ENCODE results near the gene GPM6B. TPM values are rescaled to one million over a fixed set of nuclear protein-coding genes. Genes with fewer than 3 reads are reported as not detected.

GPM6B gene
- total and polyA plus RNA-seq, 2 of the 4 experiments (the other 2 are of a cell fraction): 4.2 to 5.9 TPM

- ATAC-seq (ENCODE audit: low read depth): no peak
Observed at GRCh38 chrX:13845721-13846378, 29.0 kb upstream of the GPM6B start.

More at GRCh38 chrX:13845721-13846378, 29.0 kb upstream of the GPM6B start:
- Histone ChIP-seq H2BK20ac (ENCODE audit: low read depth, low read length) (no peak overlapping the region), H2AK5ac (ENCODE audit: low read depth, low read length) (no peak overlapping the region), H3K27ac (ENCODE audit: insufficient read depth, low read length) (no peak overlapping the region), H2BK15ac (ENCODE audit: low read depth, low read length) (no peak overlapping the region), H3K4ac (ENCODE audit: low read depth, low read length) (no peak overlapping the region), H3K9ac (ENCODE audit: low read depth, low read length) (no peak overlapping the region), H4K91ac (ENCODE audit: insufficient read depth, low read depth, low read length) (no peak overlapping the region), H3K18ac (ENCODE audit: low read depth, low read length) (no peak overlapping the region), H3K14ac (replicated peaks; ENCODE audit: low read depth, low read length) (no peak overlapping the region), H3K36me3 (ENCODE audit: control insufficient read depth, insufficient read depth, low read length) (no peaks in the 10 kb centered on the region), H3K79me1 (ENCODE audit: low read depth in 1 of 2, low read length in 2 of 2) (no peaks in the 10 kb centered on the region), H2AFZ (replicated peaks; ENCODE audit: low read length, poor library complexity) (no peak overlapping the region), H3K27me3 (ENCODE audit: control insufficient read depth, insufficient read depth, low read length) (peaks cover 3% of the 10 kb centered on the region), H2BK5ac (ENCODE audit: low read depth, low read length, poor library complexity, severe bottlenecking) (no peak overlapping the region), H4K8ac (ENCODE audit: low read depth in 2 of 2, low read length in 2 of 2) (no peak overlapping the region), H3K4me1 (ENCODE audit: control insufficient read depth, insufficient read depth, low read length) (no peaks in the 10 kb centered on the region), H3K23ac (ENCODE audit: low read depth, low read length) (no peak overlapping the region), H4K5ac (ENCODE audit: low read depth, low read length) (no peak overlapping the region), H2BK120ac (ENCODE audit: low read depth, low read length) (no peak overlapping the region), H3K4me2 (ENCODE audit: low read depth, low read length) (no peak overlapping the region), H3K4me3 (ENCODE audit: insufficient read depth, low read depth, low read length) (no peak overlapping the region), H3K9me1 (ENCODE audit: insufficient read depth, low read length) (no peaks in the 10 kb centered on the region), H3K56ac (ENCODE audit: extremely low read depth, insufficient read depth, low read length) (no peak overlapping the region), H3K9me3 (ENCODE audit: control insufficient read depth, insufficient read depth, low read length) (no peaks in the 10 kb centered on the region), H4K20me1 (ENCODE audit: insufficient read depth, low read length) (no peaks in the 10 kb centered on the region), H2AK9ac (replicated peaks; ENCODE audit: low read depth, low read length, poor library complexity) (no peak overlapping the region)
- in situ Hi-C loops (cut with MboI; ENCODE audit: low sequenced_read_pairs): no loop called here
- ChIA-PET POLR2A (ENCODE audit: unreplicated experiment) (no interaction called here), CTCF (no interaction called here)
- no peak for DNase-seq
- no TSS peak for BruUV-seq (replicated peaks)
- intact Hi-C loops (cut with micrococcal nuclease): no loop called here
- dilution Hi-C loops (cut with HindIII; ENCODE audit: low sequenced_read_pairs, unreplicated experiment): no loop called here
- TF ChIP-seq RFX5 (IDR thresholded peaks at IDR 0.05; ENCODE audit: low read depth, low read length) (no peak), NFE2L2 (IDR thresholded peaks at IDR 0.05; ENCODE audit: low read depth, low read length) (no peak), CEBPB (IDR thresholded peaks at IDR 0.05; ENCODE audit: low read depth, low read length) (no peak), RAD21 (IDR thresholded peaks at IDR 0.05; ENCODE audit: low read length) (no peak)
- no CpG with 5 or more reads among the region's 8 CpGs for WGBS, 2 experiments (ENCODE audit: extremely low coverage in 2 of 2, insufficient read length in 1 of 2)

Measured in IMR-90 (cell line).